CD4-positive, alpha-beta memory T cell (primary cell): ENCODE measurements around the gene AKAP13. TPM values are rescaled to one million over a fixed set of nuclear protein-coding genes. Genes with fewer than 3 reads are reported as not detected.

Source experiments
- CTCF ChIA-PET: fragments of 350-600 bp; sonication (Branson Sonifier 250); formaldehyde crosslinking; loops from one replicate; lab custom pipeline; 2021; ENCODE audit warnings: inconsistent platforms; ENCODE audit not compliant: partially characterized antibody; lab: Charles Lee
- POLR2A ChIA-PET: fragments of 350-600 bp; sonication (Branson Sonifier 250); formaldehyde crosslinking; loops from one replicate; lab custom pipeline; 2021; ENCODE audit not compliant: partially characterized antibody; lab: Charles Lee
- DNase-seq, 5 donors: peaks; one replicate each; pipeline versions ENCODE4 v3.0.0 to v3.0.0-alpha.2; 2020 to 2022; ENCODE audit warnings: mixed read lengths in 1 of 5
- H3K27ac ChIP-seq: one replicate; pipeline ENCODE4 v1.7.0; 2013; ENCODE audit warnings: low read depth, low read length
- H3K27me3 ChIP-seq: 2 replicates; pipeline ENCODE4 v1.7.0; 2013; ENCODE audit warnings: mild to moderate bottlenecking, low read length, moderate library complexity; ENCODE audit not compliant: insufficient read depth
- H3K36me3 ChIP-seq: 2 replicates; pipeline ENCODE4 v1.7.0; 2013; ENCODE audit warnings: mild to moderate bottlenecking, low read length, moderate library complexity; ENCODE audit not compliant: insufficient read depth
- H3K4me1 ChIP-seq: 2 replicates; pipeline ENCODE4 v1.7.0; 2013; ENCODE audit warnings: mild to moderate bottlenecking, low read length, moderate library complexity; ENCODE audit not compliant: insufficient read depth
- H3K4me3 ChIP-seq, 2 donors: one replicate each; pipeline ENCODE4 v1.7.0; 2013; ENCODE audit warnings: low read length in 2 of 2, mild to moderate bottlenecking in 1 of 2
- H3K9me3 ChIP-seq, 2 donors: one replicate each; pipeline ENCODE4 v1.7.0; 2013; ENCODE audit warnings: low read length in 2 of 2, control low read depth in 1 of 2; ENCODE audit not compliant: control insufficient read depth in 1 of 2
- H3K27ac Mint-ChIP-seq, 7 donors: one replicate each; pipeline ENCODE4 v1.8.0; 2020 to 2021; ENCODE audit warnings: mixed read lengths in 7 of 7, mild to moderate bottlenecking in 6 of 7, inconsistent platforms in 3 of 7, moderate library complexity in 3 of 7
- H3K27me3 Mint-ChIP-seq, 2 donors: one replicate each; pipeline ENCODE4 v1.8.0; 2020 to 2021; ENCODE audit warnings: mixed read lengths in 2 of 2
- H3K36me3 Mint-ChIP-seq, 2 donors: one replicate each; pipeline ENCODE4 v1.8.0; 2020 to 2021; ENCODE audit warnings: mixed read lengths in 2 of 2, inconsistent platforms in 1 of 2, mild to moderate bottlenecking in 1 of 2
- H3K4me1 Mint-ChIP-seq, 4 donors: one replicate each; pipeline ENCODE4 v1.8.0; 2020 to 2021; ENCODE audit warnings: mixed read lengths in 4 of 4, mild to moderate bottlenecking in 1 of 4
- H3K4me3 Mint-ChIP-seq, 8 donors: one replicate each; pipeline ENCODE4 v1.8.0; 2020 to 2021; ENCODE audit warnings: mixed read lengths in 8 of 8, mild to moderate bottlenecking in 7 of 8, moderate library complexity in 6 of 8, inconsistent platforms in 3 of 8
- H3K9me3 Mint-ChIP-seq, 8 donors: one replicate each; pipeline ENCODE4 v1.8.0; 2020 to 2021; ENCODE audit warnings: mixed read lengths in 8 of 8, mild to moderate bottlenecking in 5 of 8, inconsistent platforms in 3 of 8, moderate library complexity in 1 of 8
- intact Hi-C: fragments of 100-400 bp; cut with micrococcal nuclease; formaldehyde crosslinking; loops from one replicate; pipeline ENCODE4 v1.15.1; 2023
- polyA plus RNA-seq, 2 donors: library from polyadenylated mRNA; unstranded; fragments of 300-500 nt; fragmentation: Illumina TruSeq; gene quantifications; one replicate each; pipeline ENCODE4 v1.2.3, GENCODE V29; 2021
- total RNA-seq, 2 experiments: library from RNA; stranded (reverse); gene quantifications; one replicate each; pipeline ENCODE4 v1.2.3, GENCODE V29; 2021

The AKAP13 gene
- total and polyA plus RNA-seq, 4 experiments from 2014 or later, result 68.7 to 319 (median 247) TPM

DNA sequence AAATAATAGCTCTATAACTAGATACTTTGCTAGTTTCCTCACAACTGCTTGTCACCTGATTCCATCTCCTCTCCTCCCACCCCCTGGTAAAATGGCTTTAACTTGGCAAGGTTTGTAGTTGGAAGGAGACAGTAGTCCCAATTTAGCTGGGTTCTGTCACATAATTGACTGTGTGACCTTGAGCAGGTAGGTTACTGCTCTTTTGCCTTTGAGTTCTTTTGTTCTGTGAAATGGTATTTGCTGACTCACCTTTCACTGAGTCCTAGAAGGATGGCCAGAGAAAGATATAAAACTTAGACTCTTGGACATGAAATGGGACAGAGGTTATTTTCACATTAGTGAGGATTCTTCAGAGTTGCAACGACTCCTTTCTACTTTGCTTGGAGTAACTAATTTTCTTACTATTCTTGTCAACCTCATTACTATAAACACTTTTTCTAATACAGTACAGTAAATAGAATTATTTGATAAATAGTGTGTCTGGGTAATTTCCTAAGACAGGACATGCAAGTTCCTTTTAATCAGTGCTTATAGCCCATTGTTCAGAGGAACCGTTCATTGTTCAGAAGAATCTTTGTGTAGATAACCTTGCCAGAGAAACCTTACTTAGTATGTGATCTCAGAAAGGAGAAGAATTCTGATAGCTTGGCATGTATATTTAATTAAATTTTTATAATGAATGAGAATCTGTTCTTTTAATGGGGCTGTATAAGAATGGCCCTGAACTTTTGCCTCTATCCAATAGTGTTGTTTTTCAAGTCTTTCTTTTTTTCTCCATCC is 14.3 kb downstream of the AKAP13 start:
- H3K4me3 Mint-ChIP-seq, result peak overlapping the region in 1 of 8 donors; percentile 3
- DNase-seq, result no peak
- H3K36me3 ChIP-seq, result no peaks in the 10 kb centered on the region
- no peaks in the 10 kb centered on the region for H3K9me3 Mint-ChIP-seq
- intact Hi-C loops, result no loop called here
- H3K4me1 Mint-ChIP-seq, result peaks cover 36 to 61% (median 52%) of the 10 kb centered on the region in 4 donors
- peaks cover 0 to 9% of the 10 kb centered on the region in 2 donors for H3K36me3 Mint-ChIP-seq
- CTCF ChIA-PET, result interaction anchor here (1.1 to 1.8 kb wide), 3 partner anchors 10 to 65 kb away, joined by 3 to 4 read pairs (median 4); no protein-coding TSS in a partner anchor
- H3K9me3 ChIP-seq, result no peaks in the 10 kb centered on the region
- H3K4me1 ChIP-seq, result peaks cover 53% of the 10 kb centered on the region
- H3K27ac Mint-ChIP-seq, result peak overlapping the region in 2 of 7 donors; percentile 4 to 46
- H3K4me3 ChIP-seq, result no peak overlapping the region
- no peaks in the 10 kb centered on the region for H3K27me3 Mint-ChIP-seq
- POLR2A ChIA-PET, result interaction anchor here (0.6 kb wide), 1 partner anchor 63 kb away, joined by 3 read pairs; no protein-coding TSS in a partner anchor
- no peaks in the 10 kb centered on the region for H3K27me3 ChIP-seq
- H3K27ac ChIP-seq, result no peak overlapping the region

DNA sequence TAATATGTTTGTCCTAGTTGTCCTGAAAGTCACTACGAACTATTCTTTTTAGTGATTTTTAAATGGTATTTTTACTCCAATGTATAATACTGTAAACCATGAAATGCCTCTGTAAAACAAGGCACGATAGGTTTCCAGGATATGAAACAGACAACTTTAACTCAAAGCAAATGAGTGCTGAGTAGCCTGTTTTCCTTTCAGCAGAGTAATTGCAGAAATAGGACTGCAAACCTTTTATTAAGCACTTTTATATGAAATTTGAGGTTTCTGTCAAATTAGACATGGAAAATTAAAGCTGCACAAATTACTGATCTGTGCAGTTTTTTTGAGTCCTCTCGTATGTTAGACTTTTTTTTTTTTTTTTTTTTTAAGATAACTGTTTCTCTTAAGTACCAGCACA is 16.2 kb downstream of the AKAP13 start:
- Mint-ChIP-seq H3K36me3 (peaks cover 0 to 9% of the 10 kb centered on the region in 2 donors), H3K4me1 (peaks cover 46 to 76% (median 65%) of the 10 kb centered on the region in 4 donors), H3K27me3 (no peaks in the 10 kb centered on the region), H3K9me3 (no peaks in the 10 kb centered on the region), H3K27ac (no peak overlapping the region), H3K4me3 (no peak overlapping the region)
- POLR2A ChIA-PET, result interaction anchor here (1.7 kb wide), 1 partner anchor 17 kb away, joined by 6 read pairs; no protein-coding TSS in a partner anchor
- CTCF ChIA-PET, result interaction anchor here (1.2 to 1.3 kb wide), 2 partner anchors 100 to 106 kb away, joined by 3 to 4 read pairs; no protein-coding TSS in a partner anchor
- no peaks in the 10 kb centered on the region for H3K9me3 ChIP-seq
- no peaks in the 10 kb centered on the region for H3K36me3 ChIP-seq
- peaks cover 51% of the 10 kb centered on the region for H3K4me1 ChIP-seq
- intact Hi-C loops, result no loop called here
- DNase-seq, result no peak
- H3K4me3 ChIP-seq, result no peak overlapping the region
- no peak overlapping the region for H3K27ac ChIP-seq
- H3K27me3 ChIP-seq, result no peaks in the 10 kb centered on the region

DNA sequence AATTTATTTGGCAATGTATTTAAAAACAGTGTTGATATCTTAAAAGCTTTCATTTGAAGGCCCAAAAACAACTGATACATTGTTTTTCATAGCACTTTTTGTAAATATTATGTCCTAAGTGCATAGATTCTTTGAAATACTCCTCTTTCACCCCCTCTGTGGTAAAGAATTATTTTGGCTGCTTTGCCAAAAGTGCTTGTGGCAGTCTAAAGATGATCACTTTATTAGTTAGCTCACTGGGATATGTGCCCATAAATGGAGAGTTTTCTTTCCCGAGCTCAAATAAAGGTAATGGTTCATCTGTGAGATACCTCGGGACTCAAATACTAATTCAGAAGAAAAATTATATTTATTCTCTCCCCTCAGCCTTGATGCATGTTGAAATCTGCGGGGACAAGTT is 16.7 kb downstream of the AKAP13 start:
- ChIA-PET CTCF (interaction anchor here (1.2 to 1.3 kb wide), 2 partner anchors 100 to 107 kb away, joined by 3 to 4 read pairs; no protein-coding TSS in a partner anchor), POLR2A (interaction anchor here (0.9 to 1.7 kb wide), 2 partner anchors 16 to 17 kb away, joined by 3 to 6 read pairs; partner anchors contain the start of gene AKAP13)
- Histone ChIP-seq H3K9me3 (no peaks in the 10 kb centered on the region), H3K4me3 (no peak overlapping the region), H3K27me3 (no peaks in the 10 kb centered on the region), H3K36me3 (no peaks in the 10 kb centered on the region), H3K27ac (no peak overlapping the region), H3K4me1 (peaks cover 57% of the 10 kb centered on the region)
- Mint-ChIP-seq H3K27ac (no peak overlapping the region), H3K4me3 (peak overlapping the region in 1 of 8 donors; percentile 26), H3K9me3 (no peaks in the 10 kb centered on the region), H3K4me1 (peaks cover 51 to 82% (median 71%) of the 10 kb centered on the region in 4 donors), H3K36me3 (peaks cover 0 to 9% of the 10 kb centered on the region in 2 donors), H3K27me3 (no peaks in the 10 kb centered on the region)
- DNase-seq, result no peak
- intact Hi-C loops, result no loop called here

- intact Hi-C loops, result no loop called here
- H3K36me3 Mint-ChIP-seq, result peaks cover 0 to 5% of the 10 kb centered on the region in 2 donors
- no peak overlapping the region for H3K4me3 Mint-ChIP-seq
- Histone ChIP-seq H3K4me3 (no peak overlapping the region), H3K4me1 (peaks cover 62% of the 10 kb centered on the region), H3K36me3 (no peaks in the 10 kb centered on the region), H3K27ac (no peak overlapping the region), H3K9me3 (no peaks in the 10 kb centered on the region), H3K27me3 (no peaks in the 10 kb centered on the region)
- CTCF ChIA-PET, result interaction anchor here (1.2 to 1.3 kb wide), 2 partner anchors 101 to 108 kb away, joined by 3 to 4 read pairs; no protein-coding TSS in a partner anchor
- no peaks in the 10 kb centered on the region for H3K27me3 Mint-ChIP-seq
- POLR2A ChIA-PET, result interaction anchor here (0.9 to 1.7 kb wide), 2 partner anchors 16 to 18 kb away, joined by 3 to 6 read pairs; partner anchors contain the start of gene AKAP13
- no peak for DNase-seq
- H3K9me3 Mint-ChIP-seq, result no peaks in the 10 kb centered on the region
- peaks cover 53 to 84% (median 74%) of the 10 kb centered on the region in 4 donors for H3K4me1 Mint-ChIP-seq
- H3K27ac Mint-ChIP-seq, result no peak overlapping the region
Observed at GRCh38 chr15:85397926-85398325, 17.5 kb downstream of the AKAP13 start.

DNA sequence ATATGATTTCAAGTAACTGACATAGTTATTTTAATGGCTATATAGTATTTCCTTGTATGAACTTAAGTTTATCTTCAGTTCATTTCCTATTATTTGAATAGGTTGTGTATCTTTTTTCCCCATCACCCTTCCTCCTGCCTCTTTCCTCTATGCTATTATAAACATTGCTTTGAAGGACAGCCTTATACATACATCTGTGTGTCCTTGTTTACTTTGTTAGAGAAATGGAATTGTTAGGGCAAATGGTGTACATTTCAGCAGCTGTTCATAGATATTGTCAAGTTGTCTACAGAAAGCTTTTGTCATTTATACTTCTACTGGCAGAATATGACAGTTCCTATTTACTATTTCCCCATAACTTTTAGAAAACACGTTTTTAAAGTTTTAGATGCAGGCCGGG is 18.4 kb downstream of the AKAP13 start:
- ChIA-PET CTCF (no interaction called here), POLR2A (no interaction called here)
- Mint-ChIP-seq H3K9me3 (no peaks in the 10 kb centered on the region), H3K4me3 (no peak overlapping the region), H3K27me3 (no peaks in the 10 kb centered on the region), H3K4me1 (peaks cover 47 to 83% (median 72%) of the 10 kb centered on the region in 4 donors), H3K27ac (no peak overlapping the region), H3K36me3 (peaks cover 0 to 3% of the 10 kb centered on the region in 2 donors)
- Histone ChIP-seq H3K9me3 (no peaks in the 10 kb centered on the region), H3K4me1 (peaks cover 56% of the 10 kb centered on the region), H3K4me3 (no peak overlapping the region), H3K27me3 (no peaks in the 10 kb centered on the region), H3K27ac (no peak overlapping the region), H3K36me3 (no peaks in the 10 kb centered on the region)
- no peak for DNase-seq
- intact Hi-C loops, result no loop called here

GRCh38 chr15:85399627-85400026 is 19.2 kb downstream of the AKAP13 start:
- Histone ChIP-seq H3K27ac (no peak overlapping the region), H3K9me3 (no peaks in the 10 kb centered on the region), H3K36me3 (no peaks in the 10 kb centered on the region), H3K4me1 (peaks cover 57% of the 10 kb centered on the region), H3K4me3 (no peak overlapping the region), H3K27me3 (no peaks in the 10 kb centered on the region)
- Mint-ChIP-seq H3K27me3 (no peaks in the 10 kb centered on the region), H3K9me3 (no peaks in the 10 kb centered on the region), H3K4me3 (no peak overlapping the region), H3K36me3 (peaks cover 0 to 3% of the 10 kb centered on the region in 2 donors), H3K4me1 (peaks cover 47 to 83% (median 72%) of the 10 kb centered on the region in 4 donors), H3K27ac (peak overlapping the region in 2 of 7 donors; percentile 29 to 63)
- no peak for DNase-seq
- intact Hi-C loops, result no loop called here
- ChIA-PET POLR2A (interaction anchor here (1.9 kb wide), 1 partner anchor 32 kb away, joined by 4 read pairs; no protein-coding TSS in a partner anchor), CTCF (interaction anchor here (2.2 to 7.5 kb wide), 2 partner anchors 15 to 86 kb away, joined by 5 to 73 read pairs; no protein-coding TSS in a partner anchor)

- Mint-ChIP-seq H3K27me3 (no peaks in the 10 kb centered on the region), H3K36me3 (peaks cover 0 to 3% of the 10 kb centered on the region in 2 donors), H3K4me1 (peaks cover 50 to 84% (median 73%) of the 10 kb centered on the region in 4 donors), H3K9me3 (no peaks in the 10 kb centered on the region), H3K4me3 (peak overlapping the region in 3 of 8 donors; percentile 38 to 61 (median 58)), H3K27ac (peak overlapping the region in 2 of 7 donors; percentile 54 to 70)
- ChIA-PET POLR2A (interaction anchor here (0.7 to 1.9 kb wide), 6 partner anchors 13 to 70 kb away, joined by 3 to 8 read pairs (median 4); partner anchors contain the start of gene AKAP13), CTCF (interaction anchor here (0.5 to 7.5 kb wide), 8 partner anchors 9 to 465 kb away, joined by 3 to 73 read pairs (median 4); no protein-coding TSS in a partner anchor)
- H3K27me3 ChIP-seq, result no peaks in the 10 kb centered on the region
- H3K9me3 ChIP-seq, result no peaks in the 10 kb centered on the region
- H3K36me3 ChIP-seq, result no peaks in the 10 kb centered on the region
- H3K4me3 ChIP-seq, result no peak overlapping the region
- no peak overlapping the region for H3K27ac ChIP-seq
- intact Hi-C loops, result no loop called here
- no peak for DNase-seq
- peaks cover 53% of the 10 kb centered on the region for H3K4me1 ChIP-seq
Observed at GRCh38 chr15:85400606-85401005, 20.2 kb downstream of the AKAP13 start.
